H9 (cell line): ENCODE results near the gene WASHC2A. TPM values are rescaled to one million over a fixed set of nuclear protein-coding genes. Genes with fewer than 3 reads are reported as not detected.
"Not testable (repeated sequence)": the region's sequence is repeated elsewhere in the genome, so short reads cannot be mapped to it uniquely, and the experiment has no call there.

ENCODE experiments used
- DNase-seq: peaks from one replicate; pipeline ENCODE4 v3.0.0-alpha.2; 2017
- H2AFZ ChIP-seq: one replicate; pipeline ENCODE4 v1.6.1; 2013; ENCODE audit warnings: mild to moderate bottlenecking, low read length, control low read depth, moderate library complexity
- H2AK5ac ChIP-seq: 2 replicates; pipeline ENCODE4 v1.6.1; 2013; ENCODE audit warnings: low read length, control low read depth, mixed read lengths; ENCODE audit not compliant: insufficient read length
- H2BK120ac ChIP-seq: one replicate; pipeline ENCODE4 v1.6.1; 2013; ENCODE audit warnings: low read depth, mild to moderate bottlenecking, low read length, control low read depth, inconsistent platforms; ENCODE audit not compliant: poor library complexity, severe bottlenecking
- H2BK12ac ChIP-seq: 2 replicates; pipeline ENCODE4 v1.6.1; 2013; ENCODE audit warnings: low read length, control low read depth, mixed read lengths, low read depth; ENCODE audit not compliant: insufficient read length
- H2BK15ac ChIP-seq: 2 replicates; pipeline ENCODE4 v1.6.1; 2013; ENCODE audit warnings: low read depth, low read length, control low read depth
- H2BK20ac ChIP-seq: one replicate; pipeline ENCODE4 v1.6.1; 2013; ENCODE audit warnings: low read depth, mild to moderate bottlenecking, low read length, control low read depth, inconsistent platforms; ENCODE audit not compliant: poor library complexity, severe bottlenecking
- H2BK5ac ChIP-seq: 2 replicates; pipeline ENCODE4 v1.6.1; 2013; ENCODE audit warnings: low read length, control low read depth, mixed read lengths; ENCODE audit not compliant: insufficient read length
- H3K14ac ChIP-seq: 2 replicates; pipeline ENCODE4 v1.6.1; 2013; ENCODE audit warnings: low read length, control low read depth; ENCODE audit not compliant: insufficient read depth
- H3K18ac ChIP-seq: 2 replicates; pipeline ENCODE4 v1.6.1; 2013; ENCODE audit warnings: low read depth, mild to moderate bottlenecking, mixed read lengths, low read length, control low read depth; ENCODE audit not compliant: insufficient read length
- H3K23ac ChIP-seq: 2 replicates; pipeline ENCODE4 v1.6.1; 2013; ENCODE audit warnings: low read length, control low read depth, mixed read lengths, low read depth; ENCODE audit not compliant: insufficient read length
- H3K23me2 ChIP-seq: 2 replicates; pipeline ENCODE4 v1.6.1; 2013; ENCODE audit warnings: low read depth, mild to moderate bottlenecking, mixed read lengths, low read length, control low read depth; ENCODE audit not compliant: insufficient read length, poor library complexity, severe bottlenecking
- H3K27ac ChIP-seq: 2 replicates; pipeline ENCODE4 v1.5.1; 2013; ENCODE audit warnings: low read length, control low read depth, mixed read lengths, low read depth; ENCODE audit not compliant: insufficient read length
- H3K27me3 ChIP-seq: 2 replicates; pipeline ENCODE4 v1.6.1; 2013; ENCODE audit warnings: low read length, control low read depth, inconsistent platforms; ENCODE audit not compliant: insufficient read depth
- H3K4ac ChIP-seq: 2 replicates; pipeline ENCODE4 v1.6.1; 2013; ENCODE audit warnings: low read depth, mild to moderate bottlenecking, control low read depth, inconsistent platforms, low read length, moderate library complexity
- H3K4me1 ChIP-seq: 2 replicates; pipeline ENCODE4 v1.6.1; 2013; ENCODE audit warnings: low read length, control low read depth, inconsistent platforms; ENCODE audit not compliant: insufficient read depth
- H3K4me2 ChIP-seq: 2 replicates; pipeline ENCODE4 v1.6.1; 2013; ENCODE audit warnings: low read length, control low read depth, mixed read lengths; ENCODE audit not compliant: insufficient read length, insufficient read depth
- H3K56ac ChIP-seq: 2 replicates; pipeline ENCODE4 v1.6.1; 2013; ENCODE audit warnings: low read depth, mild to moderate bottlenecking, mixed read lengths, low read length, control low read depth; ENCODE audit not compliant: insufficient read length
- H3K79me1 ChIP-seq: 2 replicates; pipeline ENCODE4 v1.6.1; 2013; ENCODE audit warnings: low read depth, mild to moderate bottlenecking, moderate library complexity, low read length, control low read depth, inconsistent platforms; ENCODE audit not compliant: insufficient read depth, poor library complexity, severe bottlenecking
- H3K79me2 ChIP-seq: 2 replicates; pipeline ENCODE4 v1.6.1; 2013; ENCODE audit warnings: low read length, control low read depth, inconsistent platforms; ENCODE audit not compliant: insufficient read depth
- H3K9ac ChIP-seq: 2 replicates; pipeline ENCODE4 v1.6.1; 2013; ENCODE audit warnings: low read length, control low read depth, mixed read lengths; ENCODE audit not compliant: insufficient read length; ENCODE audit errors: extremely low read depth
- H3K9me3 ChIP-seq: one replicate; pipeline ENCODE4 v1.6.1; 2013; ENCODE audit warnings: low read depth, low read length, inconsistent platforms; ENCODE audit not compliant: control insufficient read depth
- H3T11ph ChIP-seq: one replicate; pipeline ENCODE4 v1.6.1; 2013; ENCODE audit warnings: mild to moderate bottlenecking, low read length, control low read depth, inconsistent platforms
- H4K20me1 ChIP-seq: one replicate; pipeline ENCODE4 v1.6.1; 2013; ENCODE audit not compliant: control insufficient read depth, insufficient read length, insufficient read depth
- H4K5ac ChIP-seq: 2 replicates; pipeline ENCODE4 v1.6.1; 2013; ENCODE audit warnings: low read depth, mild to moderate bottlenecking, mixed read lengths, low read length, control low read depth; ENCODE audit not compliant: insufficient read length
- H4K8ac ChIP-seq: replicated peaks from 2 replicates; pipeline ENCODE4 v1.6.1; 2013; ENCODE audit warnings: low read length, control low read depth, mixed read lengths, low read depth; ENCODE audit not compliant: insufficient read length
- H4K91ac ChIP-seq: 2 replicates; pipeline ENCODE4 v1.6.1; 2013; ENCODE audit warnings: low read depth, mild to moderate bottlenecking, moderate library complexity, mixed read lengths, low read length, control low read depth; ENCODE audit not compliant: insufficient read length
- H3K27ac Mint-ChIP-seq, 3 experiments: 2 replicates in 2 of 3; 3 replicates in 1 of 3; pipeline ENCODE4 v1.8.0; 2020 to 2021; ENCODE audit warnings: mixed read lengths in 3 of 3, mild to moderate bottlenecking in 1 of 3, moderate library complexity in 1 of 3
- H3K27me3 Mint-ChIP-seq: 2 replicates; pipeline ENCODE4 v1.8.0; 2021; ENCODE audit warnings: low read depth, mild to moderate bottlenecking, moderate library complexity, mixed read lengths
- H3K36me3 Mint-ChIP-seq, 3 experiments: 2 replicates in 2 of 3; 3 replicates in 1 of 3; pipeline ENCODE4 v1.8.0; 2020 to 2021; ENCODE audit warnings: low read depth in 3 of 3, mixed read lengths in 3 of 3; ENCODE audit not compliant: insufficient read depth in 1 of 3
- H3K4me1 Mint-ChIP-seq, 2 experiments: 2 replicates each; pipeline ENCODE4 v1.8.0; 2020; ENCODE audit warnings: mixed read lengths in 2 of 2
- H3K4me3 Mint-ChIP-seq, 2 experiments: 2 replicates in 1 of 2; 3 replicates in 1 of 2; pipeline ENCODE4 v1.8.0; 2020 to 2021; ENCODE audit warnings: mild to moderate bottlenecking in 2 of 2, mixed read lengths in 2 of 2, moderate library complexity in 1 of 2
- H3K9me3 Mint-ChIP-seq, 2 experiments: 2 replicates in 1 of 2; 3 replicates in 1 of 2; pipeline ENCODE4 v1.8.0; 2020; ENCODE audit warnings: mild to moderate bottlenecking in 2 of 2, mixed read lengths in 2 of 2, moderate library complexity in 1 of 2
- WGBS: extraction: QIAGEN DNeasy Blood & Tissue Kit; methylation state at CpG from one replicate; pipeline ENCODE4 v1.1.7; 2013; ENCODE audit warnings: missing lambda C conversion rate, low lambda C conversion rate, mixed read lengths; ENCODE audit not compliant: insufficient read length; ENCODE audit errors: extremely low coverage; 5-methylcytosine and 5-hydroxymethylcytosine counted together
- total RNA-seq: library from RNA; stranded (reverse); gene quantifications from 2 replicates; pipeline ENCODE4 v1.2.1, GENCODE V29; 2021
- TF ChIP-seq, protein P1 (sequence below): fragments of 200-600 bp; sonication (generic); conservative IDR thresholded peaks from 3 replicates; pipeline ENCODE4 v1.8.0; 2021; ENCODE audit warnings: antibody characterized with exemption, mild to moderate bottlenecking

The WASHC2A gene
- total RNA-seq, 1 experiment from 2014 or later, result 32.1 TPM

DNA sequence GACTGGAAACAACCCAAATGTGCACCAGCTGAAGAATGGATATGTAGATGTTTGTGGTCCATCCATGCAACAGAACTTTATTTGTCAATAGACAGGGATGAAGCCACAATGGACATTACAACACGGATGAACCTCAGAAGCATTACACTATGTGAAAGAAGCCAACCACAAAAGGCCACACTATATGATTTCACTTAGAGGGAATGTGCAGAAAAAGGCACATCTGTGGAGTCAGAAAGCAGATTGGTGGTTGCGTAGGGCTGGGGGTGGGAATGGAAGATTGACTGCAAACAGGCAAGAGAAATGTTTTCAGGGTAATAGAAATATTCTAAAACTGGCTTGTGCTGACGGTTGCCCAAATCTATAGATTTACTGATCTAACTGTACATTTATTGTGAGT, 34.3 kb upstream of the WASHC2A start:
- no peak overlapping the region for H2AFZ ChIP-seq

DNA sequence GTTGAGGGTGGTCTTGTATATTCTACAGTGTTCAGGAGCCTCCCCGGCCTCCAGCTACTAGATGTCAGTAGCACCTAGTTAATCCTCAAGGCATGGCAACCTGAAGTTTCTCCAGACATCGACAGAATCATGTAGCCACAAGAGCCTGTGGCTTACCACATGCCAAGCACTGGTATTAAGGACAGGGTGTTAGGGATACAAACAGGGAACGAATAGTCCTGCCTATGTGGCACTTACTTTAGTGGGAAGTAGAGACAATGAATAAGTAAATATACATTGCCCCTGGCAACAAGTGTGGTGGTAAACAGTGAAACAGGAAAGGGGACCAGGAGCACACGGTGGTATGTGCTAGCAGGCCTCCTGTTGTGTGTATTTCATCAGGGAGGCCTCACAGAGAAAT, 32.4 kb upstream of the WASHC2A start:
- H3K4me1 Mint-ChIP-seq, H3K23ac ChIP-seq: not testable (repeated sequence)

More for the DNA sequence above, 34.3 kb upstream of the WASHC2A start:
- Mint-ChIP-seq H3K4me1 (no peaks in the 10 kb centered on the region; a peak in 1 of 4 replicates), H3K4me3 (no peak overlapping the region), H3K9me3 (no peaks in the 10 kb centered on the region), H3K27ac (no peak overlapping the region), H3K27me3 (peaks cover 11% of the 10 kb centered on the region), H3K36me3 (no peaks in the 10 kb centered on the region)
- H4K5ac ChIP-seq, result no peak overlapping the region
- H3K14ac ChIP-seq, result no peak overlapping the region
- no peaks in the 10 kb centered on the region for H4K20me1 ChIP-seq
- H3K27ac ChIP-seq, result no peak overlapping the region
- no peak overlapping the region for H2BK15ac ChIP-seq
- no peaks in the 10 kb centered on the region for H3K27me3 ChIP-seq
- no peaks in the 10 kb centered on the region for H3K79me2 ChIP-seq
- H3K4me2 ChIP-seq, result no peak overlapping the region
- no peaks in the 10 kb centered on the region for H3K79me1 ChIP-seq
- WGBS, result no CpG with 5 or more reads among the region's 3 CpGs
- H3K23me2 ChIP-seq, result no peaks in the 10 kb centered on the region
- H3K4me1 ChIP-seq, result no peaks in the 10 kb centered on the region
- DNase-seq, result no peak
- no peak overlapping the region for H3K56ac ChIP-seq
- no peak overlapping the region for H2BK5ac ChIP-seq
- no peak overlapping the region for H2BK12ac ChIP-seq
- H2AK5ac ChIP-seq, result no peak overlapping the region
- H2BK20ac ChIP-seq, result no peak overlapping the region
- no peak overlapping the region for H3K9ac ChIP-seq
- H2BK120ac ChIP-seq, result no peak overlapping the region
- H4K91ac ChIP-seq, result no peak overlapping the region
- TF ChIP-seq, protein P1, sequence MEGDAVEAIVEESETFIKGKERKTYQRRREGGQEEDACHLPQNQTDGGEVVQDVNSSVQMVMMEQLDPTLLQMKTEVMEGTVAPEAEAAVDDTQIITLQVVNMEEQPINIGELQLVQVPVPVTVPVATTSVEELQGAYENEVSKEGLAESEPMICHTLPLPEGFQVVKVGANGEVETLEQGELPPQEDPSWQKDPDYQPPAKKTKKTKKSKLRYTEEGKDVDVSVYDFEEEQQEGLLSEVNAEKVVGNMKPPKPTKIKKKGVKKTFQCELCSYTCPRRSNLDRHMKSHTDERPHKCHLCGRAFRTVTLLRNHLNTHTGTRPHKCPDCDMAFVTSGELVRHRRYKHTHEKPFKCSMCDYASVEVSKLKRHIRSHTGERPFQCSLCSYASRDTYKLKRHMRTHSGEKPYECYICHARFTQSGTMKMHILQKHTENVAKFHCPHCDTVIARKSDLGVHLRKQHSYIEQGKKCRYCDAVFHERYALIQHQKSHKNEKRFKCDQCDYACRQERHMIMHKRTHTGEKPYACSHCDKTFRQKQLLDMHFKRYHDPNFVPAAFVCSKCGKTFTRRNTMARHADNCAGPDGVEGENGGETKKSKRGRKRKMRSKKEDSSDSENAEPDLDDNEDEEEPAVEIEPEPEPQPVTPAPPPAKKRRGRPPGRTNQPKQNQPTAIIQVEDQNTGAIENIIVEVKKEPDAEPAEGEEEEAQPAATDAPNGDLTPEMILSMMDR, result no peak
- H3K23ac ChIP-seq, result no peak overlapping the region
- H3K9me3 ChIP-seq, result no peaks in the 10 kb centered on the region
- no peak overlapping the region for H3K4ac ChIP-seq
- H3K18ac ChIP-seq, result no peak overlapping the region
- no peak overlapping the region for H3T11ph ChIP-seq
- no peak overlapping the region for H4K8ac ChIP-seq

More for the DNA sequence above, 32.4 kb upstream of the WASHC2A start:
- H3K79me1 ChIP-seq, H3K23me2 ChIP-seq, H3K4me1 ChIP-seq, H3K27ac ChIP-seq, H2BK20ac ChIP-seq, H2BK15ac ChIP-seq, H3K9me3 ChIP-seq, H2BK120ac ChIP-seq, H4K20me1 ChIP-seq, H3K56ac ChIP-seq, H3K27me3 Mint-ChIP-seq, H3K27me3 ChIP-seq, H3K27ac Mint-ChIP-seq, H2BK5ac ChIP-seq, H3K9me3 Mint-ChIP-seq, H2BK12ac ChIP-seq, H3K9ac ChIP-seq, H4K91ac ChIP-seq, H3K14ac ChIP-seq, H2AK5ac ChIP-seq, H3K4me2 ChIP-seq, H3K18ac ChIP-seq, H2AFZ ChIP-seq, DNase-seq, H3K36me3 Mint-ChIP-seq, H3T11ph ChIP-seq, H4K5ac ChIP-seq, H3K4ac ChIP-seq, H3K4me3 Mint-ChIP-seq, H3K79me2 ChIP-seq, H4K8ac ChIP-seq: not testable (repeated sequence)
- whole genome bisulfite sequencing, result no CpG with 5 or more reads among the region's 4 CpGs
